ENCODE measurements around the gene SMARCC1. TPM values are rescaled to one million over a fixed set of nuclear protein-coding genes. Genes with fewer than 3 reads are reported as not detected.

The SMARCC1 gene
- total RNA-seq, 1 donor from 2014 or later = 35.6 TPM

DNA sequence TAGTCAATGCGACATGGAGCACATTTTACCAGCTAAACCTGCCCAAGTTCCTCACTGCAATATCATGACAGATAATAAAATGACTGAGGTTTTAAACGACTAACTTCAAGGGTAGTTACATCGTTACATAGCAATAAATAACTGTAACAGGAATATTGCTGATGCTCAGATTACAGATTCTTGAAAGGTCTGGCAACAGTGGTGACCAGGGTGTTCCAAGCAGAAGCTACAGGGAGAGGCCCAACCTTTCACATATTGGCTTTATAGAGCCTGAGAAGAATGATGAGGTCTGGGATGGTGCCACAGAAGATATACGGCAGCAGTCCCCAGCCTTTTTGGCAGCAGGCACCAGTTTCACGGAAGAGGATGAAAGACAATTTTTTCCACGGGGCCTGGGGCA is 151.9 kb downstream of the SMARCC1 start:
- DNase-seq = no peak

DNA sequence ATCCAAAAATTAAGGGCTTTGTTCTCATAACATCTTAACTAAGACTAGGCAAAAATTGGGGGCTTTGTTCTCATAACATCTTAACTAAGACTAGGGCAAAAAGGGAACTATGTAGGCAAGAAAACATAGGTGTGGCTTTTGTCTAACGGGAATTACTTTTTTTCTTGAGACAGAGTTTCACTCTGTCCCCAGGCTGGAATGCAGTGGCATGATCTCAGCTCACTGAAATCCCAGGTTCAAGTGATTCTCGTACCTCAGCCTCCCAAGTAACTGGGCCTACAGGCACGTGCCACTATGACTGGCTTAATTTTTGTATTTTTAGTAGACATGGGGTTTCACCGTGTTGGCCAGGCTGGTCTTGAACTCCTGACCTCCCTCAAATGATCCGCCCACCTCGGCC is 153.3 kb downstream of the SMARCC1 start:
- DNase-seq = no peak

DNA sequence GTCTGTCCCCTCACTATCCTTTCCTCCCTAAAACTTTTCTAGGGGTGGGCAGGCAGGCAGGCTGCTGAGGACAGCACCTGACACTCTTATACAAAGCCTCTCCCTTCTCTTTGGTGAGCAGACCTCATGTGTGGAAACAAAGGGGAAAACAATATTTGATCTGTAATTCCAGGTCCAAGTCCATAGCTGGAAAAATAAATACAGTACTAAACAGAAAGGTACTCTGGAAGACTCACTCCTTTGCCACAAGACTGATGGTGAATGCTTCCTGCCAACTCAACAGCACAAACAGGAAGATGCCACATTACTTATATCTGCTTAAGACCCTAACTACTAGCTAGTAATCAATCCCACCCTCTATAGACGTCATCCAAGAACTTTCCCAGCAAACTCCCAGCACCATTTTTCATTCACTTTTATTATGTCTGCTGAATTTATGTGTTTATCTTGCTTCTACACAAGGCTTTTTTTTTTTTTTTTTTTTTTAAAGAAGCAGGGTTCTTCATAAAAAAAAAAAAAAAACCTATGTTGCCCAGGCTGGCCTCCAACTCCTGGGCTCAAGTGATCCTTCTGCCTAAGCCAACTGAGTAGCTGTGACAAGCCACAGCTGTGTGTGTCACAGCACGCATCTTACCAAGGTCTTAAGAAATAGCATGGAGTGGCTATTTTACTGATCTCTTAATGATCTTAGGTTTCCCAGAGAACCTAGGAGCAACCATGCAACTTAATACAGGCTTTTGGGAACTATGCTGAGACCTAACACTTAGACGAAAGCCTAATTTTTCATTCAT is 158.8 kb downstream of the SMARCC1 start:
- no peak for DNase-seq

- DNase-seq = peak; percentile 78
Measured at GRCh38 chr3:47617086-47618010, 164.3 kb downstream of the SMARCC1 start.

DNA sequence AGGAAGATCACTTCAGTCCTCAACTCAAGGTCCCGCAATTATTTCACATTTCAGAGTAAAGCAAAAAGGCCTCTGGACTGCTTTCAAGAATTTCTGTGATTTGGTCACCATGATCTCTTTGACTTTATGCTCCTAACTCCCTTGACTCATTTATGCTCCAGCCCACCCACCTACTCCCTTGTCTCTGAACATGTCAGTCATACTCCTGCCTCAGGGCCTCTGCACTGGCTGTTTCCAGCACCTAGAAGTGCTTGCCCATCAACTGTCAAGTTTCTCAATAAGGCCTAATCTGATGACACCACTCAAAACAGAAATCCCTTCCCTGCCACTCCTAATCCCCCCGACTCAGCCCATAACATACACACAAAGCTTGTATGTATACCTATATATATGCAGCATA is 166.9 kb downstream of the SMARCC1 start:
- DNase-seq = no peak

GRCh38 chr3:47613722-47614121 is 168.0 kb downstream of the SMARCC1 start:
- DNase-seq = no peak

DNA sequence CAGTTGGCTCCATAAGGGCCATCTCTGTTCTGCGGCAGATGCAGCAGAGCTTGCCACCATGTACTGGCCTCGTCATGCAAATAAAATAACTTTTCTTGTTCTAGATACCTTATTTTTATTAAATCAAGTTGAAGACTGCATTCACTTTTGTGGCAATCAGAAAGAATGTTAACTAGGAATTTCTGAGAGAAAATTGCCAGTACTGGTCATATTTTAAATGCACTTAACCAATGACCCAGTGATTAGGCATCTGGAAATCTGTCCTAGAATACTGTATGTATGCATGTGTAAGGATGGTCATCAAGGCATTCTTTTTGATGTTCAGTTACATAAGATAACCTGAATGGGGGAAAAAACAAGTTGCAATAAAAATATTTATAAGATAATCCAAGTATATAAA is 168.8 kb downstream of the SMARCC1 start:
- DNase-seq = no peak

GRCh38 chr3:47612178-47612577 is 169.5 kb downstream of the SMARCC1 start:
- peak; percentile 63 for DNase-seq

GRCh38 chr3:47611576-47611975 is 170.1 kb downstream of the SMARCC1 start:
- DNase-seq = no peak

GRCh38 chr3:47610583-47610982 is 171.1 kb downstream of the SMARCC1 start:
- DNase-seq = no peak

GRCh38 chr3:47607335-47607734 is 174.4 kb downstream of the SMARCC1 start:
- no peak for DNase-seq

GRCh38 chr3:47606165-47606564 is 175.5 kb downstream of the SMARCC1 start:
- DNase-seq = no peak

DNA sequence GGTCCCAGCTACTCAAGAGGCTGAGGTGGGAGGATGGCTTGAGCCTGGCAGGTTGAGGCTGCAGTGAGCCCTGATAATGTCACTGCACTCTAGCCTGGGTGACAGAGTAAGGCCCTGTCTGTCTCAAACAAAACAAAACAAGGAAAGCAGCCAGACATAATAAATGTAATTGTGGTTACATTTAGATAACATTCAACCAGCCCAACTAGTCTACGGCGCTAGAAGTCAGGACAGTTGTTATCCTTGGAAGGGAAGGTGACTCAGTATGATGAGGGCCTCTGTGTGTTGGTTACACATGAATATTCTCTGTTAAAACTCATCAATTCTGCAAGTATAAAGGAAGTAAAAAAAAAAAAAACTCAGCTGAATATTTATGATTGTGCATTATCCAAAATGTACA is 176.0 kb downstream of the SMARCC1 start:
- DNase-seq = peak; percentile 35

GRCh38 chr3:47604145-47604544 is 177.5 kb downstream of the SMARCC1 start:
- no peak for DNase-seq

DNA sequence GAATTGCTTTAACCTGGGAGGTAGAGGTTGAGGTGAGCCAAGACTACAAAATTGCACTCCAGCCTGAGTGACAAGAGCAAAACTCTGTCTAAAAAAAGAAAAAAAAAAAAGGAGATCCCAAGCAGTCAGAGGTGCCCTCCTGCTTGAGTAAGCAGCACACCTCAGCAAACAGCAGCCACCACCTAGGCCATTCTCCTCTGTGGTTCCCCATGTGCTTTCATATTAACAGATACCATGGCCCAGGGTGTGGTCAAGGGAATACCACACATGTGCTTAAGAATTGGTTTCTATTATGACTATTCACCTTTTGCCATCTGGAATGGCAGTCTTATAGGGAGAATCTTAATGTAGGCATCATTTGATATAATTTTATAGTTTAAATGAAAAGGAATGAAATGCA is 178.4 kb downstream of the SMARCC1 start:
- DNase-seq = no peak

DNA sequence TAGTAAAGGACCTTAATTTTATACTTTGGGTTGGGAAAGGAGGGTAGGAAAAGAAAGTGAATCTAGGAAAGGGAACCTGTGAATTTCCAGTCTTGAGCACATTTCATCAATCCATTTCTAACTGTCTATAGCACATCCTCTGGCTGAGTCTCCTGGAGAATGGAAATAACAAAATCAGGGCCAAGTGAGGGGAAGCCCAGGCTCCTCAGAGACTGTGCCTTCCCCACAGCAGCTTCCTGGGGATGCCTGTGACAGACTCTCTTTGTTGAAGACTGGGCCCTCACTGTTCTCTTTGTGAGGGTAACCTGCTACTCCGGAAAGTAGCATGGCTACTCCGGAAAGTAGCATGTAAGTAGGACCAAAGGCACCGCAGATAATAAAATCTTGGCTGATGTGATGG is 180.4 kb downstream of the SMARCC1 start:
- peak; percentile 53 for DNase-seq

DNA sequence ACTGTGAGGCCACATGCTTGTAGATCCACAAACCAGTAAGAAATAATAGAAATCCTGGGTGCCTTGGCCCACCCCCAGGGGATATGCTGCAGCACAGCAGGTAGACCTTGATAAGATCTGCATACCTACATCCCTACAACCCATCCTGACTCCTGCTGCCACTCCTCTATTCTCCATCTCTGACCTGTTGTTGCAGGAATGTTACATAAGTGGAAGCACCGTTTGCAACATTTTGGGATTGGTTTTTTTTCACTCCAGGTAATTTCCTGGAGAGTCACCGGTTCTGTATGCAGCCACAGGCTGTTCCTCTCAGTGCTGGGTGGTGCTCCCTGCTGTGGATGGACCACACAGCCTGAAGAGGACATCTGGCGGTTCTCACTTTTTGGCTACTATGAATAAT is 186.9 kb downstream of the SMARCC1 start:
- DNase-seq = no peak

GRCh38 chr3:47592066-47592795 is 189.5 kb downstream of the SMARCC1 start:
- DNase-seq = no peak

DNA sequence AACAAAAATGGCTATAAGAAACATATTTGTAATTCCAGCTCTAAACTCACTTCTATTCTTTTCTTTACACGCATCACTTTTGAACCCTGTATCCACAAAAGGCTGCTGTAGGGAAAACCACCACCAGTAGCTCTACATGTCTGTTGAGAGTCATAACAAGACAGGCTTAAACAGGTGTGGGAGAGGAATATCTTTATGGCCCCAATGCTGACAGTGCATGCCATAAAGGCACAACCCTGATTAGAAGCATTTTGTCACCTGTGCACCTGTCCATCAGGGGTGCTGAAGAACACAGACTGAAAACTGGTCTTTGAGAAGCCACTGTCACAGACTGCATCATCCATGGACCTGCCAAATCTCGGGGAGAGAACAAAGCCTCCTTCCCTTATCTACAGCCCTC is 191.5 kb downstream of the SMARCC1 start:
- no peak for DNase-seq

DNA sequence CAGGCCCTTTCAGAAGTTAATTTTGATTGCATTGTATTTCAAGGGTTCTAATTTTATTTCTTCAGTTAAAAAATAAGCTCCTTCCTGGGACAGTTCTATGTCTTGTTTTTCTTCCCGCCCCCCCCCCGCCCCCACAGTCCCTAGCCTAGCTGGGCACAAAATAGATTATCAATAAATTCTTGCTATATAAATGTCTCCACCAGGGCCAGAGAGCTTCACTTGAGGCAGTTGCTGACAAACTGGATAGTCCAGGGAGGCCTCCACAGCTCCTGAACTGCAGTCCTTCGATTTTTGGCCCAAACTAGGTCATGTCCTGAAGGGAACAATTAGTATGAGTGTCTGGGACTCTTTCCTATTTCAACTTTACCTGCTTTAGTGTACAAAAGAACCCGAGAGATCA is 193.1 kb downstream of the SMARCC1 start:
- no peak for DNase-seq

DNA sequence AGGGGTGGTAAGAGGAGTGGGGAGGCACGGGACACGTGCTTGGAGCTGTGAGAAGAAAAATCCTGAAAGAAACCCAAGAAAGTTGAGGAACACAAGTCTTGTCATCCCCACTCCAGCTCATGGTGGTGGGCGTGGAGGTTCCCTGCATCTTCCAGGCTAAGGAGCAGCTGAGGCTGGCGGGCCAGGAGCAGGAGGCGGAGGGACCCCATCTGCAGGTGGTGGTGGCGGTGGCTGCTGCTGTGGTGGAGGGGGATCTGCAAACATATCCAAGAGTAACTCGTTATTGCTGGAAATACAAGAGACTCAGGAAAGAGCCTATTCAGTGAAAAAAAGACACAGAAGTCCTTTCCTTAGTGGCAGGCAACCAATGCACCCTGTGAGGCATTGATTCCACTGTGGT is 193.6 kb downstream of the SMARCC1 start:
- no peak for DNase-seq

DNA sequence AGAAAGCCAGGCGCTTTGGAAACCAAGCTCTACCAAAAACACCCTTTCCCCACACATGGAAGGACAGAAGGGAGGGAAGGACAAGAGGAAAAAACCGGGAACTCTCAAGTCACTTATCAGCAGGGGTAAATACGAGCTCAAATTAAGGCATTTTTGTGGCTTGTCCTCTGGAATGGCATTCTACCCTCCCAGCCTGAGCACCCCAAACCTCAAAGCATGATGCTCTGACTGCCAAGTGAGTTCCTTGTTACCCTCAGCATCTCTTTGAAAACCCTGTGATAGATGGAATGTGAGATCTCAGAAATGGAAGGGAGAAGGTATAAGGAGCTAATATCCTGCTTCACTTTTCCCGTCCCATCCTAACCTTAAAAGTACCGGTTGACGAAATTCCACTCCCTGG is 194.9 kb downstream of the SMARCC1 start:
- DNase-seq = no peak

Data from dermis blood vessel endothelial cell (primary cell).